Mesothelial cell of epicardium (in vitro differentiated cells): ENCODE measurements around the gene DNMT1. TPM values are rescaled to one million over a fixed set of nuclear protein-coding genes. Genes with fewer than 3 reads are reported as not detected.

Source experiments
- DNase-seq, 2 experiments: peaks; one replicate each; pipeline ENCODE4 v3.0.0; 2021; ENCODE audit warnings: low spot score in 2 of 2; ENCODE audit not compliant: unreplicated experiment in 2 of 2
- H3K27ac Mint-ChIP-seq: 2 replicates; pipeline ENCODE4 v1.8.0; 2021; ENCODE audit warnings: mixed read lengths
- H3K27me3 Mint-ChIP-seq: 2 replicates; pipeline ENCODE4 v1.8.0; 2021; ENCODE audit warnings: low read depth, mixed read lengths
- H3K36me3 Mint-ChIP-seq: 2 replicates; pipeline ENCODE4 v1.8.0; 2021; ENCODE audit warnings: mixed read lengths
- H3K4me1 Mint-ChIP-seq: 2 replicates; pipeline ENCODE4 v1.8.0; 2021; ENCODE audit warnings: mixed read lengths
- H3K4me3 Mint-ChIP-seq: 2 replicates; pipeline ENCODE4 v1.8.0; 2021; ENCODE audit warnings: mild to moderate bottlenecking, moderate library complexity, mixed read lengths
- H3K9me3 Mint-ChIP-seq: 2 replicates; pipeline ENCODE4 v1.8.0; 2021; ENCODE audit warnings: mixed read lengths
- CTCF ChIP-seq: fragments of 200-600 bp; sonication (generic); IDR thresholded peaks from one replicate; pipeline ENCODE4 v1.5.0; 2021; ENCODE audit warnings: antibody characterized with exemption; ENCODE audit not compliant: unreplicated experiment
- total RNA-seq: library from RNA; stranded (reverse); gene quantifications from 3 replicates; pipeline ENCODE4 v1.2.1, GENCODE V29; 2021

The DNMT1 gene
- total RNA-seq, 1 donor from 2014 or later, result 110 TPM

GRCh38 chr19:10137751-10138682, 56.7 kb downstream of the DNMT1 start:
- no peaks in the 10 kb centered on the region for H3K9me3 Mint-ChIP-seq
- H3K36me3 Mint-ChIP-seq, result peaks cover 13% of the 10 kb centered on the region
- H3K4me3 Mint-ChIP-seq, result no peak overlapping the region
- DNase-seq, result no peak
- no peaks in the 10 kb centered on the region for H3K27me3 Mint-ChIP-seq
- H3K4me1 Mint-ChIP-seq, result no peaks in the 10 kb centered on the region
- no peak overlapping the region for H3K27ac Mint-ChIP-seq
- TF ChIP-seq CTCF, result no peak

GRCh38 chr19:10136936-10137335, 57.8 kb downstream of the DNMT1 start:
- no peak for TF ChIP-seq CTCF
- Mint-ChIP-seq H3K4me3 (no peak overlapping the region), H3K9me3 (no peaks in the 10 kb centered on the region), H3K36me3 (peaks cover 12% of the 10 kb centered on the region), H3K27ac (no peak overlapping the region), H3K27me3 (no peaks in the 10 kb centered on the region), H3K4me1 (no peaks in the 10 kb centered on the region)
- no peak for DNase-seq

GRCh38 chr19:10135551-10136334, 59.0 kb downstream of the DNMT1 start:
- TF ChIP-seq CTCF, result no peak
- Mint-ChIP-seq H3K4me1 (no peaks in the 10 kb centered on the region), H3K36me3 (peaks cover 10% of the 10 kb centered on the region), H3K4me3 (no peak overlapping the region), H3K9me3 (no peaks in the 10 kb centered on the region), H3K27ac (no peak overlapping the region), H3K27me3 (no peaks in the 10 kb centered on the region)
- no peak for DNase-seq

- Mint-ChIP-seq H3K4me3 (no peak overlapping the region), H3K36me3 (peaks cover 13% of the 10 kb centered on the region), H3K9me3 (no peaks in the 10 kb centered on the region), H3K27ac (no peak overlapping the region), H3K4me1 (no peaks in the 10 kb centered on the region), H3K27me3 (no peaks in the 10 kb centered on the region)
- DNase-seq, result no peak
- TF ChIP-seq CTCF, result no peak
Measured at GRCh38 chr19:10134040-10134439, 60.7 kb downstream of the DNMT1 start.

- Mint-ChIP-seq H3K27ac (no peak overlapping the region), H3K9me3 (no peaks in the 10 kb centered on the region), H3K27me3 (no peaks in the 10 kb centered on the region), H3K36me3 (peaks cover 13% of the 10 kb centered on the region), H3K4me3 (no peak overlapping the region), H3K4me1 (no peaks in the 10 kb centered on the region)
- TF ChIP-seq CTCF, result no peak
- no peak for DNase-seq
Measured at GRCh38 chr19:10133596-10133995, 61.2 kb downstream of the DNMT1 start.
